Tibial artery (tissue), 4 donors: ENCODE measurements around the gene PGGHG.

ENCODE experiments used
- DNase-seq, 2 donors: peaks; one replicate each; pipeline ENCODE4 v3.0.0-alpha.2; 2019
- H3K27ac ChIP-seq, 2 donors: fragments of 200-600 bp; sonication (generic) in 1 of 2; 1 replicate in 1 of 2; 2 replicates in 1 of 2; pipeline ENCODE4 v1.5.1; 2018 to 2019; ENCODE audit warnings: mild to moderate bottlenecking in 1 of 2
- H3K27me3 ChIP-seq, 2 donors: fragments of 200-600 bp; sonication (generic) in 1 of 2; one replicate each; pipeline versions ENCODE4 v1.5.1 to v1.6.0; 2016 to 2019
- H3K36me3 ChIP-seq, 3 donors: fragments of 200-600 bp; sonication (generic) in 2 of 3; one replicate each; pipeline ENCODE4 v1.5.1; 2016 to 2019; ENCODE audit warnings: mild to moderate bottlenecking in 2 of 3
- H3K4me1 ChIP-seq, 4 donors: fragments of 200-600 bp; sonication (generic) in 2 of 4; 1 replicate in 3 of 4; 2 replicates in 1 of 4; pipeline ENCODE4 v1.5.1; 2016 to 2019
- H3K4me3 ChIP-seq, 2 donors: fragments of 200-600 bp; sonication (generic) in 1 of 2; 1 replicate in 1 of 2; 2 replicates in 1 of 2; pipeline ENCODE4 v1.5.1; 2018 to 2019; ENCODE audit warnings: mild to moderate bottlenecking in 2 of 2
- H3K9me3 ChIP-seq, 3 donors: fragments of 200-600 bp; sonication (generic) in 1 of 3; one replicate each; pipeline ENCODE4 v1.5.1; 2016 to 2019
- intact Hi-C: fragments of 100-400 bp; cut with DNase I; formaldehyde crosslinking; loops from one replicate; pipeline ENCODE4 v1.15.0; 2023; ENCODE audit warnings: low total_unique reads
- TF ChIP-seq, protein P1 (sequence below), 2 experiments: fragments of 200-600 bp in 1 of 2; fragments of 450-650 bp in 1 of 2; IDR thresholded peaks; one replicate each; pipeline ENCODE4 v1.5.1; 2017 to 2019; ENCODE audit warnings: antibody characterized with exemption in 2 of 2, mild to moderate bottlenecking in 1 of 2, moderate library complexity in 1 of 2

PGGHG gene

DNA sequence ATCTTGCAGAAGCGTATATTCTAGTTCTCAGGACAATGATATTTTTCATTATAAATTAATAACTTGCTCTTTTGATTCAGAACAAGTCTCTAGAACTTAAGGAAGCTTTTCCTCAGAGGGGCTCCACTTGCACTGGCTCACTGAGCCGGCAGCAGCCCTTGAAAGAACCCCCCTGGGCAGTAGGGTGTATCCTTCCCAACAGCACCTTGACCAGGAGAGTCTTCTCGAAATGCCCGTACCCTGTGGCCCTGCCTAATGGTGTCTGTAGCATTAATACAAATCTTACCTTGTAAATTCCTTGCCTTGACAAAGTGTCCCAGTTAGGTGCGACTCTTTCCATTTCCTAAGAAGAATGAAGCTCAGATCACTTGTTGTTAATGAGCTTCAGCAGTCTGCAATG is 38.7 kb upstream of the PGGHG start:
- TF ChIP-seq, protein P1, sequence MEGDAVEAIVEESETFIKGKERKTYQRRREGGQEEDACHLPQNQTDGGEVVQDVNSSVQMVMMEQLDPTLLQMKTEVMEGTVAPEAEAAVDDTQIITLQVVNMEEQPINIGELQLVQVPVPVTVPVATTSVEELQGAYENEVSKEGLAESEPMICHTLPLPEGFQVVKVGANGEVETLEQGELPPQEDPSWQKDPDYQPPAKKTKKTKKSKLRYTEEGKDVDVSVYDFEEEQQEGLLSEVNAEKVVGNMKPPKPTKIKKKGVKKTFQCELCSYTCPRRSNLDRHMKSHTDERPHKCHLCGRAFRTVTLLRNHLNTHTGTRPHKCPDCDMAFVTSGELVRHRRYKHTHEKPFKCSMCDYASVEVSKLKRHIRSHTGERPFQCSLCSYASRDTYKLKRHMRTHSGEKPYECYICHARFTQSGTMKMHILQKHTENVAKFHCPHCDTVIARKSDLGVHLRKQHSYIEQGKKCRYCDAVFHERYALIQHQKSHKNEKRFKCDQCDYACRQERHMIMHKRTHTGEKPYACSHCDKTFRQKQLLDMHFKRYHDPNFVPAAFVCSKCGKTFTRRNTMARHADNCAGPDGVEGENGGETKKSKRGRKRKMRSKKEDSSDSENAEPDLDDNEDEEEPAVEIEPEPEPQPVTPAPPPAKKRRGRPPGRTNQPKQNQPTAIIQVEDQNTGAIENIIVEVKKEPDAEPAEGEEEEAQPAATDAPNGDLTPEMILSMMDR (IDR thresholded peaks at IDR 0.05) = no peak
- Histone ChIP-seq H3K27ac (no peak overlapping the region), H3K9me3 (no peaks in the 10 kb centered on the region), H3K4me1 (no peaks in the 10 kb centered on the region), H3K4me3 (no peak overlapping the region), H3K36me3 (peaks cover 39 to 86% (median 78%) of the 10 kb centered on the region in 3 donors), H3K27me3 (no peaks in the 10 kb centered on the region)
- intact Hi-C loops = loop anchor here (10.0 kb wide), 1 partner anchor 55 kb away; the partner anchor contains the start of gene IFITM2
- DNase-seq = peak in 1 of 2 donors; percentile 6

DNA sequence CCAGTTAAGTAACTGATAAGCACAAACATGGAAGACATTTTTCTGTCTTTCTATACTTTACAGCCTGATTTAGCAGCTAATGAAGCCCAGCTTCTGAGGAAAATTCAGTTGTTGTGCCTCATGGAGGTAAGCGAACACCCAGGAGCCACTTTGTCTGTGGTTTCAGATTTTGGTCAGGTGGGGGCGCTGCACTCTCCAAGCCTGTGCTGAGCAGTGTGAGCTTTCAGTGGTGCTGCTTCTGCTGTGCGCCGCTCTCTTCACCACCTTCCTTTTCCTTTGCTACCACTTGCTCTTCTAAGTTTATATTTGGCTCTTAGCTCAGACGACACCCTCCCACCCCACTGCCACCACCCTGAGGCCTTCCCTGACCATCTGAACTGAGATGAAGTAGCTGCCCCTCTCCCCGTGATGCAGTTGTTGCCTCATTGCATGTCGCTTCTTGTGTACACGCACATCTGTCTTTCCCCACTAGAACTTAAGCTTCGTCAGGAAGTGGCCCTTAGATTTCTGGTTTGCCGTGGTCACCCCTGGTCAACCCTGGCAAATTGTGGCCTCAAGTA is 38.1 kb upstream of the PGGHG start:
- Histone ChIP-seq H3K36me3 (peaks cover 34 to 81% (median 74%) of the 10 kb centered on the region in 3 donors), H3K27ac (no peak overlapping the region), H3K27me3 (no peaks in the 10 kb centered on the region), H3K4me3 (no peak overlapping the region), H3K9me3 (no peaks in the 10 kb centered on the region), H3K4me1 (no peaks in the 10 kb centered on the region)
- intact Hi-C loops = loop anchor here (10.0 kb wide), 1 partner anchor 54 kb away; the partner anchor contains the start of gene IFITM2
- DNase-seq = peak; percentile 43 to 71
- TF ChIP-seq, protein P1 (IDR thresholded peaks at IDR 0.05) = peak; percentile 54 to 55

- intact Hi-C loops = loop anchor here (10.0 kb wide), 1 partner anchor 53 kb away; the partner anchor contains the start of gene IFITM2
- no peak overlapping the region for H3K27ac ChIP-seq
- peaks cover 26 to 73% (median 67%) of the 10 kb centered on the region in 3 donors for H3K36me3 ChIP-seq
- TF ChIP-seq, protein P1 (IDR thresholded peaks at IDR 0.05) = no peak
- DNase-seq = no peak
- H3K9me3 ChIP-seq = no peaks in the 10 kb centered on the region
- no peaks in the 10 kb centered on the region for H3K27me3 ChIP-seq
- H3K4me1 ChIP-seq = no peaks in the 10 kb centered on the region
- H3K4me3 ChIP-seq = no peak overlapping the region
Measured at GRCh38 chr11:251550-251949, 37.4 kb upstream of the PGGHG start.

- no peak overlapping the region for H3K27ac ChIP-seq
- no peaks in the 10 kb centered on the region for H3K4me1 ChIP-seq
- intact Hi-C loops = loop anchor here (10.0 kb wide), 1 partner anchor 52 kb away; the partner anchor contains the start of gene IFITM2
- H3K36me3 ChIP-seq = peaks cover 15 to 62% (median 58%) of the 10 kb centered on the region in 3 donors
- TF ChIP-seq, protein P1 (IDR thresholded peaks at IDR 0.05) = no peak
- H3K9me3 ChIP-seq = no peaks in the 10 kb centered on the region
- no peak overlapping the region for H3K4me3 ChIP-seq
- peaks cover 0 to 3% of the 10 kb centered on the region in 2 donors for H3K27me3 ChIP-seq
- no peak for DNase-seq
Measured at GRCh38 chr11:252666-253065, 36.3 kb upstream of the PGGHG start.

DNA sequence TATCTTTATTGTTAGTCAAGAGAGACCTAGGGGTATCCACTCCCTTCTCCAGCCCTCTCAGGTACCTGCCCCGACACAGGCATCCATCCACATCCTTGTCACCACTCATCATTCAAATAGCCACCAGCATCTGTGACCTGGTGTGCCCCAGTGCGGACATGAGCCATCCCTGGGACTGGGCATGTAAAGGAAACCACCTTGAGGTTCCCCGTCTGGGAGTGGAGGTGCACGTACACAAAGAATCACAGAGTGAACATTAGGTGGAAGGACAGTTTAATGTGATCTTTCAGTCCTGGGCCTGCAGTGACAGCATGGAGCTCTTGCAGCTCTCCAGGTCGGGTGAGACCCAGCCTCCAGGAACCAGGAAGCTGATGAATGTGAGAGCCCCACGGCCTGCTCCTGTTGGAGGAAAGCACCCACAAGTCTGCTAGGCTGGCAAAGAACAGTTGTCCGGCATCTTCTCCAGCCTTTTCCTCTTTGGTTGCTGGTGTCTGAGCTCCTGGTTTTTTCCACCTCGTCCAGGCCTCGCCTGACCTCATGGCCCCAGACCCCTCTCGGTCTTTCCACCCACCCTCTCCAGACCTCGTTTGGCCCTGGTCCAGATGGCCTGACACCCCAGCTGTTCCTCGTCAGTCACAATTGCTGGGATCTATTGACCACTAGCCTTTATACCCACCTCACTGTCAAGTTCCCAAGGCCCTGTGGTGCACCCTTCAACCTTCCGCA is 35.6 kb upstream of the PGGHG start:
- Histone ChIP-seq H3K36me3 (peaks cover 9 to 56% (median 51%) of the 10 kb centered on the region in 3 donors), H3K4me3 (no peak overlapping the region), H3K4me1 (no peaks in the 10 kb centered on the region), H3K9me3 (no peaks in the 10 kb centered on the region), H3K27ac (no peak overlapping the region), H3K27me3 (peaks cover 0 to 8% of the 10 kb centered on the region in 2 donors)
- intact Hi-C loops = loop anchor here (10.0 kb wide), 1 partner anchor 51 kb away; the partner anchor contains the start of gene IFITM2
- no peak for DNase-seq
- TF ChIP-seq, protein P1 (IDR thresholded peaks at IDR 0.05) = no peak
